HepG2 (cell line): ENCODE data around the gene MRPL3. TPM values are rescaled to one million over a fixed set of nuclear protein-coding genes. Genes with fewer than 3 reads are reported as not detected.

Source experiments
- CEBPB ChIP-seq: IDR thresholded peaks from 2 replicates; pipeline ENCODE4 v1.6.1; 2011; ENCODE audit warnings: low read depth, low read length, improper control_type of control experiment, borderline replicate concordance
- DNMT1 ChIP-seq: sonication (generic); formaldehyde crosslinking; IDR thresholded peaks from 2 replicates; pipeline ENCODE4 v1.5.1; 2020; ENCODE audit warnings: mild to moderate bottlenecking, missing genetic modification reagents
- IKZF4 ChIP-seq: sonication (generic); formaldehyde crosslinking; IDR thresholded peaks from 2 replicates; pipeline ENCODE4 v1.5.1; 2020; ENCODE audit warnings: borderline replicate concordance, mild to moderate bottlenecking, low read depth, missing genetic modification reagents; ENCODE audit errors: not compliant biosample characterization
- KLF13 ChIP-seq: sonication (generic); formaldehyde crosslinking; IDR thresholded peaks from 2 replicates; pipeline ENCODE4 v1.4.0; 2020; ENCODE audit warnings: mild to moderate bottlenecking, missing genetic modification reagents
- KLF9 ChIP-seq: IDR thresholded peaks from 2 replicates; pipeline ENCODE4 v1.6.1; 2016; ENCODE audit warnings: low read depth
- MED1 ChIP-seq: sonication (generic); formaldehyde crosslinking; IDR thresholded peaks from 2 replicates; pipeline ENCODE4 v1.4.0; 2020; ENCODE audit warnings: missing genetic modification reagents
- PRPF4 ChIP-seq: fragments of 200-400 bp; formaldehyde crosslinking; IDR thresholded peaks from 2 replicates; pipeline ENCODE4 v1.6.1; 2016; ENCODE audit warnings: low read length, low read depth; ENCODE audit not compliant: poor library complexity, severe bottlenecking
- TCF7L2 ChIP-seq: IDR thresholded peaks from 2 replicates; pipeline ENCODE4 v1.6.1; 2011; ENCODE audit warnings: mild to moderate bottlenecking, low read depth, low read length, moderate library complexity
- ZKSCAN5 ChIP-seq: sonication (generic); formaldehyde crosslinking; IDR thresholded peaks from 2 replicates; pipeline ENCODE4 v1.5.1; 2020; ENCODE audit warnings: mild to moderate bottlenecking, missing genetic modification reagents
- ZNF10 ChIP-seq: sonication (generic); formaldehyde crosslinking; IDR thresholded peaks from 2 replicates; pipeline ENCODE4 v1.4.0; 2020; ENCODE audit warnings: mild to moderate bottlenecking, low read depth, missing genetic modification reagents, borderline replicate concordance
- ZNF18 ChIP-seq: sonication (generic); formaldehyde crosslinking; IDR thresholded peaks from 2 replicates; pipeline ENCODE4 v1.8.0; 2022; ENCODE audit warnings: mild to moderate bottlenecking, missing genetic modification reagents; ENCODE audit not compliant: insufficient replicate concordance
- ZNF207 ChIP-seq: fragments of 450-650 bp; IDR thresholded peaks from 2 replicates; pipeline ENCODE4 v1.6.1; 2016; ENCODE audit warnings: antibody characterized with exemption, borderline replicate concordance
- ZNF441 ChIP-seq: sonication (generic); formaldehyde crosslinking; IDR thresholded peaks from 2 replicates; pipeline ENCODE4 v1.7.0; 2021; ENCODE audit warnings: missing genetic modification reagents, borderline replicate concordance
- ZNF496 ChIP-seq: sonication (generic); formaldehyde crosslinking; IDR thresholded peaks from 2 replicates; pipeline ENCODE4 v1.8.1; 2023; ENCODE audit warnings: mild to moderate bottlenecking, moderate library complexity, missing genetic modification reagents; ENCODE audit not compliant: insufficient replicate concordance
- ZNF589 ChIP-seq: sonication (generic); formaldehyde crosslinking; conservative IDR thresholded peaks from 2 replicates; pipeline ENCODE4 v1.8.0; 2022; ENCODE audit warnings: mild to moderate bottlenecking, moderate library complexity, missing genetic modification reagents
- ZNF780A ChIP-seq: sonication (generic); formaldehyde crosslinking; IDR thresholded peaks from 2 replicates; pipeline ENCODE4 v1.8.0; 2022; ENCODE audit warnings: mild to moderate bottlenecking, missing genetic modification reagents, moderate library complexity
- ZNF879 ChIP-seq: sonication (generic); formaldehyde crosslinking; IDR thresholded peaks from 2 replicates; pipeline ENCODE4 v1.8.1; 2023; ENCODE audit warnings: missing genetic modification reagents
- polyA plus RNA-seq, 8 experiments: library from polyadenylated mRNA; depleted of rRNA in 3 of 8; stranded (reverse) in 7 of 8; unstranded in 1 of 8; fragments of >200 nt; fragmentation: Illumina TruSeq in 4 of 8; extraction: Trizol in 4 of 8; gene quantifications; 2 replicates each; pipeline versions ENCODE4 v1.2.1 to v1.2.3, GENCODE V29; 2011 to 2016; ENCODE audit warnings: low read depth in 4 of 8, missing spikeins in 1 of 8, mixed read lengths in 1 of 8; ENCODE audit not compliant: insufficient read depth in 1 of 8
- total RNA-seq, 5 experiments: library from RNA; depleted of rRNA; stranded (reverse); fragments of >200 nt; fragmentation: Illumina TruSeq; extraction: Trizol; gene quantifications; 2 replicates each; pipeline ENCODE4 v1.2.3, GENCODE V29; 2016; ENCODE audit warnings: low read depth in 1 of 5
- TF ChIP-seq, protein P1 (sequence below): sonication (generic); formaldehyde crosslinking; IDR thresholded peaks from 2 replicates; pipeline ENCODE4 v1.5.1; 2020; ENCODE audit warnings: mild to moderate bottlenecking, missing genetic modification reagents, moderate library complexity
- TF ChIP-seq, protein P2 (sequence below): sonication (generic); formaldehyde crosslinking; conservative IDR thresholded peaks from 2 replicates; pipeline ENCODE4 v1.4.0; 2020; ENCODE audit warnings: missing genetic modification reagents
- TF ChIP-seq, protein P3 (sequence below): sonication (generic); formaldehyde crosslinking; IDR thresholded peaks from 2 replicates; pipeline ENCODE4 v1.4.0; 2020; ENCODE audit warnings: missing genetic modification reagents

MRPL3 gene
- total and polyA plus RNA-seq, 2 of the 13 experiments (the other 11 are each of a cell fraction or from before 2014, with no cell fraction given), result 114 to 172 TPM

GRCh38 chr3:131502530-131503319 is at the start of gene MRPL3 (continued):
- TF ChIP-seq ZNF441 (CRISPR knock-in tag), result peak; percentile 96
- TF ChIP-seq ZNF589 (CRISPR knock-in tag), result peak; percentile 85
- TF ChIP-seq ZNF496 (CRISPR knock-in tag), result no peak
- TF ChIP-seq, protein P1, sequence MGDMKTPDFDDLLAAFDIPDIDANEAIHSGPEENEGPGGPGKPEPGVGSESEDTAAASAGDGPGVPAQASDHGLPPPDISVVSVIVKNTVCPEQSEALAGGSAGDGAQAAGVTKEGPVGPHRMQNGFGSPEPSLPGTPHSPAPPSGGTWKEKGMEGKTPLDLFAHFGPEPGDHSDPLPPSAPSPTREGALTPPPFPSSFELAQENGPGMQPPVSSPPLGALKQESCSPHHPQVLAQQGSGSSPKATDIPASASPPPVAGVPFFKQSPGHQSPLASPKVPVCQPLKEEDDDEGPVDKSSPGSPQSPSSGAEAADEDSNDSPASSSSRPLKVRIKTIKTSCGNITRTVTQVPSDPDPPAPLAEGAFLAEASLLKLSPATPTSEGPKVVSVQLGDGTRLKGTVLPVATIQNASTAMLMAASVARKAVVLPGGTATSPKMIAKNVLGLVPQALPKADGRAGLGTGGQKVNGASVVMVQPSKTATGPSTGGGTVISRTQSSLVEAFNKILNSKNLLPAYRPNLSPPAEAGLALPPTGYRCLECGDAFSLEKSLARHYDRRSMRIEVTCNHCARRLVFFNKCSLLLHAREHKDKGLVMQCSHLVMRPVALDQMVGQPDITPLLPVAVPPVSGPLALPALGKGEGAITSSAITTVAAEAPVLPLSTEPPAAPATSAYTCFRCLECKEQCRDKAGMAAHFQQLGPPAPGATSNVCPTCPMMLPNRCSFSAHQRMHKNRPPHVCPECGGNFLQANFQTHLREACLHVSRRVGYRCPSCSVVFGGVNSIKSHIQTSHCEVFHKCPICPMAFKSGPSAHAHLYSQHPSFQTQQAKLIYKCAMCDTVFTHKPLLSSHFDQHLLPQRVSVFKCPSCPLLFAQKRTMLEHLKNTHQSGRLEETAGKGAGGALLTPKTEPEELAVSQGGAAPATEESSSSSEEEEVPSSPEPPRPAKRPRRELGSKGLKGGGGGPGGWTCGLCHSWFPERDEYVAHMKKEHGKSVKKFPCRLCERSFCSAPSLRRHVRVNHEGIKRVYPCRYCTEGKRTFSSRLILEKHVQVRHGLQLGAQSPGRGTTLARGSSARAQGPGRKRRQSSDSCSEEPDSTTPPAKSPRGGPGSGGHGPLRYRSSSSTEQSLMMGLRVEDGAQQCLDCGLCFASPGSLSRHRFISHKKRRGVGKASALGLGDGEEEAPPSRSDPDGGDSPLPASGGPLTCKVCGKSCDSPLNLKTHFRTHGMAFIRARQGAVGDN (CRISPR knock-in tag), result peak; percentile 99
- peak; percentile 85 for TF ChIP-seq MED1
- no peak for TF ChIP-seq KLF13 (CRISPR knock-in tag)
- peak; percentile 86 for TF ChIP-seq CEBPB
- TF ChIP-seq ZNF10 (CRISPR knock-in tag), result no peak
- TF ChIP-seq, protein P2, sequence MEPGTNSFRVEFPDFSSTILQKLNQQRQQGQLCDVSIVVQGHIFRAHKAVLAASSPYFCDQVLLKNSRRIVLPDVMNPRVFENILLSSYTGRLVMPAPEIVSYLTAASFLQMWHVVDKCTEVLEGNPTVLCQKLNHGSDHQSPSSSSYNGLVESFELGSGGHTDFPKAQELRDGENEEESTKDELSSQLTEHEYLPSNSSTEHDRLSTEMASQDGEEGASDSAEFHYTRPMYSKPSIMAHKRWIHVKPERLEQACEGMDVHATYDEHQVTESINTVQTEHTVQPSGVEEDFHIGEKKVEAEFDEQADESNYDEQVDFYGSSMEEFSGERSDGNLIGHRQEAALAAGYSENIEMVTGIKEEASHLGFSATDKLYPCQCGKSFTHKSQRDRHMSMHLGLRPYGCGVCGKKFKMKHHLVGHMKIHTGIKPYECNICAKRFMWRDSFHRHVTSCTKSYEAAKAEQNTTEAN (CRISPR knock-in tag), result peak; percentile 88
- no peak for TF ChIP-seq TCF7L2
- TF ChIP-seq ZKSCAN5 (CRISPR knock-in tag), result no peak
- TF ChIP-seq KLF9, result peak; percentile 38; the same call in 1 of the 2 replicates
- peak; percentile 97; the same call in 1 of the 2 replicates for TF ChIP-seq ZNF879 (CRISPR knock-in tag)
- peak; percentile 43; the same call in 1 of the 2 replicates for TF ChIP-seq DNMT1 (CRISPR knock-in tag)
- no peak for TF ChIP-seq ZNF207
- TF ChIP-seq, protein P3, sequence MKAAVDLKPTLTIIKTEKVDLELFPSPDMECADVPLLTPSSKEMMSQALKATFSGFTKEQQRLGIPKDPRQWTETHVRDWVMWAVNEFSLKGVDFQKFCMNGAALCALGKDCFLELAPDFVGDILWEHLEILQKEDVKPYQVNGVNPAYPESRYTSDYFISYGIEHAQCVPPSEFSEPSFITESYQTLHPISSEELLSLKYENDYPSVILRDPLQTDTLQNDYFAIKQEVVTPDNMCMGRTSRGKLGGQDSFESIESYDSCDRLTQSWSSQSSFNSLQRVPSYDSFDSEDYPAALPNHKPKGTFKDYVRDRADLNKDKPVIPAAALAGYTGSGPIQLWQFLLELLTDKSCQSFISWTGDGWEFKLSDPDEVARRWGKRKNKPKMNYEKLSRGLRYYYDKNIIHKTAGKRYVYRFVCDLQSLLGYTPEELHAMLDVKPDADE (CRISPR knock-in tag), result peak; percentile 82; the same call in 1 of the 2 replicates
- no peak for TF ChIP-seq PRPF4
- TF ChIP-seq IKZF4 (CRISPR knock-in tag), result peak; percentile 96
- peak; percentile 95 for TF ChIP-seq ZNF780A (CRISPR knock-in tag)
- peak; percentile 85 for TF ChIP-seq ZNF18
